NCI-H526 (cell line): ENCODE measurements around the gene POLDIP2.
A peak's percentile ranks its signal among the peaks of the same experiment; 100 is the strongest.

Experiments
- DNase-seq, 2 experiments: peaks; one replicate each; lab custom pipeline; 2025; lab: John Stamatoyannopoulos, UW

POLDIP2 gene

DNA sequence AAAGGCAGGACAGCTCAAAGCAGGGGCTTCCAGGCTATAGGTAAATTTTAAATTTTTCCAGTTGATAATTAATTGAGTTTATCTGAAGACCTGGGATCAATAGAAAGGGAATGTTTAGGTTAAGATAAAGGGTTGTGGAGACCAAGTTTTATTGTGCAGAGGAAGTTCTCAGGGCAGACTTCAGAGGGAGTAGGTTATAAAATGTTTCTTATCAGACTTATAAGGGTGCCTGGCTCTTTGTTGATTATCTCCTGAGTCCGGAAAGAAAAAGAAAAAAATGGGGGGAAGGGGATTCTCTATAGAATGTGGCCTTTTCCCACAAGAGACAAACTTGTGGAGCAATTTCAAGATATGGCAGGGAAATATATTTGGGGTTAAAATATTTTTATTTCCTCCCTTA is 32.8 kb upstream of the POLDIP2 start:
- DNase-seq: no peak

DNA sequence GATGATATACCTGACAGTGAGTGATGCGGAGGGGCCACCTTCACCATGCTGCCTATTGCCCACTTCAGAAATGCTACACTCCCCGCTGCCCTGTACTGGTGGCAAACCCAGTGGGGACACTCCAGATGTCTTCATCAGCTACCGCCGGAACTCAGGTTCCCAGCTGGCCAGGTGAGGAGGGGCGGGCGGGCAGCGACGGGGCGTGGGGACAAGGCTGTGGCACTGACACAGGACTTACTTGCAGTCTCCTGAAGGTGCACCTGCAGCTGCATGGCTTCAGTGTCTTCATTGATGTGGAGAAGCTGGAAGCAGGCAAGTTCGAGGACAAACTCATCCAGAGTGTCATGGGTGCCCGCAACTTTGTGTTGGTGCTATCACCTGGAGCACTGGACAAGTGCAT is 30.8 kb upstream of the POLDIP2 start:
- no peak for DNase-seq

GRCh38 chr17:28386391-28386790 is 29.1 kb upstream of the POLDIP2 start:
- DNase-seq: no peak

GRCh38 chr17:28385406-28385805 is 28.1 kb upstream of the POLDIP2 start:
- peak in 1 of 2 experiments; percentile 70 for DNase-seq

DNA sequence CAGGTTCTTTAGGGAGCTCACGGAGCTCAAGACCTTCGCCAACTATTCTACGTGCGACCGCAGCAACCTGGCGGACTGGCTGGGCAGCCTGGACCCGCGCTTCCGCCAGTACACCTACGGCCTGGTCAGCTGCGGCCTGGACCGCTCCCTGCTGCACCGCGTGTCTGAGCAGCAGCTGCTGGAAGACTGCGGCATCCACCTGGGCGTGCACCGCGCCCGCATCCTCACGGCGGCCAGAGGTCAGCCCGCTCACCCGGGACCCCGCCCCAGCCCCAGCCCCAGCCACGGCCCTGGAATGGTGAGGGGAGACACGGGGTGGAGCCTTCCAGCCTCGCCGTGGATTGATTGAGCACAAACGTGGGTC is 27.7 kb upstream of the POLDIP2 start:
- DNase-seq: peak in 1 of 2 experiments; percentile 79

- DNase-seq: peak; percentile 82 to 92
These were observed 27.1 kb upstream of the POLDIP2 start for GRCh38 chr17:28384281-28385036.

GRCh38 chr17:28381141-28381825 is 24.0 kb upstream of the POLDIP2 start:
- DNase-seq: peak; percentile 22 to 70

GRCh38 chr17:28379814-28380801 is 22.8 kb upstream of the POLDIP2 start:
- no peak for DNase-seq

- no peak for DNase-seq
These were observed 15.6 kb upstream of the POLDIP2 start for GRCh38 chr17:28372945-28373274.

DNA sequence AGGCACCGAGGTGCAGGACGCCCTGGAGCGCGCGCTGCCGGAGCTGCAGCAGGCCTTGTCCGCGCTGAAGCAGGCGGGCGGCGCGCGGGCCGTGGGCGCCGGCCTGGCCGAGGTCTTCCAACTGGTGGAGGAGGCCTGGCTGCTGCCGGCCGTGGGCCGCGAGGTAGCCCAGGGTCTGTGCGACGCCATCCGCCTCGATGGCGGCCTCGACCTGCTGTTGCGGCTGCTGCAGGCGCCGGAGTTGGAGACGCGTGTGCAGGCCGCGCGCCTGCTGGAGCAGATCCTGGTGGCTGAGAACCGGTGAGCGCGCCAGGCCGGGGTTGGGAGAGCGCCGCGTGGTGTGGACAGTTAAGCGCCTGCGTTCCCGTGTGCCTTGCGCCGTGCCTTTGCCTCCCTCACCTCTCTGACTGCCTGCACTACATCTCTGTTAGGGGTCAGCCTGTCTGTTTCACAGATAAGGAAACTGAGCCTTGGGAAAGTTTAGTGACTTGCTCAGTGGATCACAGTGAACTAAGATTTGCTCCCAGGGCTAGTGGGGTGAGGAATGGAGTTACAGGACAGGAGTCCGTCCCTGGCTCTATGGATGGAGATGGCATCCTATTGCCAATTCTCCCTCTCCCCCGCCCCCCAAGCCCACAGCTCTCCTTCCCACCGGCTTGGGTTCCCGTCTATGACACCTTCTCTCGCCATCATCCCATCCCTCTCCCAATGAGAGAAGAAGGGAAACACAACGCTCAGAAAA is 15.0 kb upstream of the POLDIP2 start:
- DNase-seq: peak in 1 of 2 experiments; percentile 77

GRCh38 chr17:28371245-28372202 is 14.2 kb upstream of the POLDIP2 start, which contains the start of gene SARM1:
Gene SARM1 (plus strand): TSS chr17:28371694. CDS start chr17:28372033, 339 bp downstream.
- DNase-seq: peak; percentile 90 to 99

DNA sequence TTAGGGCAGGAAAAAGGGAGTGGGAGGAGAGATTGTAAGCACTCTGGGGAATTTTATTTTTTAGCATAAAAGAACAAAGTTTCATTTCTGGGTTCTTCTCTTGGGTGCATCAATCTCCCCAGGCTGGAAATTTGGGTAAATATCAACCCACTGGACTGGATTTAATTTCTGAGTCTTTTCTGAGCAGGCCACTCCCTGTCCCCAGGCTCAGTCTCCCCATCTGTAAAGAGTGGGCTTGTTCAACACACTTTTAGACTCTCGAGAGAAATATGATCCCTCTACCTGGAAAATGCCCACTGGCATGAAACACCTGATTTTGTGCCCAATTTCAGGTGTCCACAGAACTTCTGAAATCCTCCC is 13.4 kb upstream of the POLDIP2 start:
- no peak for DNase-seq

GRCh38 chr17:28370035-28370743 is 12.9 kb upstream of the POLDIP2 start, which contains the start of gene VTN:
Gene VTN (minus strand): TSS chr17:28370307. CDS start chr17:28370203, 104 bp downstream.
- DNase-seq: peak in 1 of 2 experiments; percentile 37

- peak in 1 of 2 experiments; percentile 37 for DNase-seq
These were observed 12.3 kb upstream of the POLDIP2 start for GRCh38 chr17:28369684-28370034.

- no peak for DNase-seq
These were observed 11.8 kb upstream of the POLDIP2 start for GRCh38 chr17:28368915-28369683.

DNA sequence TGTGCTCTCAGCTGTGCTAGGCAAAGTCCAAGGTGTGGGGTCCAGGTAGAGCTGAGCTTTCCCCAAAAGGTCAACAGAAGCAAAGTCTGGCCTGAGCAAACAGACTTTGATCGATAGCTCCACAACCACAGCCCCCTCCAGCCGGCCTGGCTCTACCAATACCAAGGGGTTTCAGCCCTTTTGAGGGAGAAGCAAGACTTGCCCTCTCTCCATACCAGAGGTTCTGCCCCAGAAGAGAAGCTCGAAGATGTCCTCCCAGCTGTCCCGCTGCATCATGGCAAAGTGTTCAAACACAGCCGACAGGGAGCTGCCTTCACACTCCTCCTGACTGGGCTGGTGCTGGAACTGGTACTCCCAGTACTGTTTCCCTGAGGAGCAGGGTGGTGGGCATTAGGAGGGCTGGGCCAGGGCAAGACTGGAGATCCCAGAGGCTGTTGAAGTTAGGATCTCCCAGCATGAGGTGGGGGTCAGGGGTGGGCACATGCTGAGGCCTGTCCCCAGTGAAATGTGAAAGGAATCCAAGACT is 11.0 kb upstream of the POLDIP2 start:
- no peak for DNase-seq

DNA sequence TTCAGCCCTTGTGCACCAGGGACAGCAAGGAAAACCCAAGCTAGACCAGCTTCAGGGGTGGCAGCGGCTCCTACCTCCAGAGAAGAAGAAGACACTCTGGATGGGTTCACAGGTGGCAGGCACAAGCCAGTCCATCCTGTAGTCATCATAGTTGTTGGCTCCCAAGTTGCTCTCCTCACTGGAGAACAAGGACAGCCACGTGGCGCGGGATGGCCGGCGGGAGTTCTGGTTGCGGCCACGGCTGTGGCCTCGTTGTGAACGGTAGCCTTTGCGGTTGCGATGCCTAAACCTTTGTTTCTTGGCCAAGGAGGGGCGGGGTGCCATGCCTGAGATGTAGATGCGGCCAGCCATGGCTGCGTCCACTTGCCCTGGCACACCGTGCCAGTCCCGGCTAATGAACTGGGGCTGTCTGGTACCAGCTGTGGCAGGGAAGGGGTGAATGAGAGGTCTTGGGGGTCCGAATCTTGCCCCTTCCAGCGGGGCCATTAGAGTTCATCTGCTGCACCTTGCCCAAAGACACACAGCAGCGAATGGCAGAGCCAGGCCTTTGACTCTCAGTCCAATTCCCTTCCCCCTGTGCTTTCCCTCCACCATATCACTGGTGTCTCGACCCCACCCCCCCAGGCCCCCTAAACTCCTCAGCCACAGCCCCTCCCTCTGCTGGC is 10.4 kb upstream of the POLDIP2 start:
- no peak for DNase-seq

GRCh38 chr17:28366605-28367004 is 9.3 kb upstream of the POLDIP2 start:
- DNase-seq: no peak
